RCC 7860 (cell line): ENCODE data around the gene PIMREG.
A peak's percentile ranks its signal among the peaks of the same experiment; 100 is the strongest.

Experiments used
- DNase-seq: peaks from one replicate; pipeline ENCODE4 v3.0.0-alpha.2; 2015; ENCODE audit warnings: low spot score
- FAIRE-seq: peaks from 2 replicates; lab custom pipeline; 2012; peaks lifted over from hg19 to GRCh38; lab: Jason Lieb, UNC

The PIMREG gene

GRCh38 chr17:6437466-6437865 is 6.8 kb upstream of the PIMREG start:
- DNase-seq (no peak), FAIRE-seq (no peak)

GRCh38 chr17:6437956-6438355 is 6.3 kb upstream of the PIMREG start:
- FAIRE-seq = no peak
- no peak for DNase-seq

- peak; percentile 3 for DNase-seq
- FAIRE-seq = no peak
These were observed 4.3 kb upstream of the PIMREG start for GRCh38 chr17:6439951-6440350.

- no peak for FAIRE-seq
- DNase-seq = no peak
These were observed 1.5 kb upstream of the PIMREG start for GRCh38 chr17:6442775-6443174.

- FAIRE-seq = no peak
- DNase-seq = no peak
These were observed 498 bp downstream of the PIMREG start for GRCh38 chr17:6444571-6445335.

GRCh38 chr17:6446516-6447100 is 2.4 kb downstream of the PIMREG start:
- DNase-seq (no peak), FAIRE-seq (no peak)

DNA sequence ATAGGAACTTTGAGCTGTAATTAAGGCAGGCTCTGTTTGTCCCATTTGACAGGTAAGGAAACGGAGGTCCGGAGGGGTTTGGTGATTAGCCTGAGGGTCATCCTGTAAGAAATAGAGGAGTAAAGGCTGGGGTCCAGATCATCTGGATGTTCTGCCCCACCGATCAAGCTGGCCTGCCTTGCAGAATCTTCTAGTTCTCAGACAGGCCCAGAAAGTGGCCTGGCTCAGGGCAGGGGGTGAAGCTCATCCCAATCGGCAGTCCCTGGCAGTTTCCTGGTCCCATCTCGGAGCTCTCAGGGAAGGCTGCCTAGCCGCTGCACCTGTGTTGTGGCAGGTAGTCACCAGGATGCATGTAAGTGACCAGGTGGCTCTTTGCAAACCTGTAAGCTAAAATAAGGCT is 4.2 kb downstream of the PIMREG start:
- no peak for FAIRE-seq

DNA sequence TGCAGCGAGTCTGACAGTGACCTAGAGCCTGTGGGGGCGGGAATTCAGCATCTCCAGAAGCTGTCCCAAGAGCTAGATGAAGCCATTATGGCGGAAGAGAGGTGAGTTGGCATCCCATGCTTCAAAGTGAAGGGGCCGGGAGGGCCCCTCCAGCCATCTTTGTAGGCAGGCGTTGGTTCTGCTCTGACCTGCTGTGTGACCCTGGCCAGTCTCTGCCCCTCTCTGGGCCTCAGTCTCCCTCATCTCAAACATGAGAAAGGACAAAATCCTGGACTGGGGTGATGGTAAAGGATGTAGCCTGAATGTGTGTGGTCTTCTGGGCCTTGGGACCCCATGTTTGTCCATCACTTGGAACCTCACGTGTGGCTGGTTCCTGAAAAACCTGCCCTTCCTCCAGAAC is 5.1 kb downstream of the PIMREG start:
- FAIRE-seq (no peak), DNase-seq (no peak)

More for the DNA sequence above, 4.2 kb downstream of the PIMREG start:
- no peak for DNase-seq

DNA sequence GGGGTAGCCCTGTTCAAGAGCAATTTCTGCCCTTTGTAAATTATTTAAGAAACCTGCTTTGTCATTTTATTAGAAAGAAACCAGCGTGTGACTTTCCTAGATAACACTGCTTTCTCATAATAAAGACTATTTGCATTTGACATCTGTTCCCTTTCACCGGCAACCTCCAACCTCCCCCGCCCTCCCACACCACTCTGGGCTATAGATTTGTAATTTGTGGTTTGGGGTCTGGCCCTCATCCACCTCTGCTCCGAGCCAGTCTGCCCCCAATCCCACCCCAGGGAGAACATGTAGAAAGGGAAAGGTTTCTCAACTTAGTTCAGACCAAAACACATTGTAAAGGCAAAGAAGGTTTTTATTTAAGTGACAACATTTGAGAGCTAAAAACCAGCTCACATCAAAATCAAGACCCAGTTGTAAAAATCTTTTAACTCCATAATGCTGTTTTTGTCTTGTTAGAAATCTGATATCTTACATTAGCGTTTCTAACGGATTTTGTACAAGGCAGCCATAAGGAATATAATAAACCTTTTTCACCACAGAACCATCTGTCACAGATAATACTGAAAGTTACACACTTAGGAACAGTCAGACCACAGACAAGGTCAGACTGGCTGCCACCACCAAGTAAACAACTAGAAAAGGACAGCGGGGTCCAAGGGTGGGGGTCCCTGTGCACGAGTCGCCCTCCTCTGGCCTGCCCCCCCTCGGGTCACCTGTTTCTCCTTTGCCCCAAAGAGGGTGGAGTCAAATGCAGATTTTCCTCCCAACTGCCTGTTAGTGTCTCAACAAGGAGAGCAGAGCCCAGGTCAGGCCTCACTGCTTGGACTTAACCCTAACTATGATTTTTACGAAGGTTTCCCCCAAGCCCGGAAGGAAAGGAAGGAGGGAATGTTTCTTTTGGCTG is 6.9 kb downstream of the PIMREG start:
- FAIRE-seq = no peak

GRCh38 chr17:6452471-6453266 is 8.4 kb downstream of the PIMREG start:
- DNase-seq (no peak), FAIRE-seq (no peak)

More for the DNA sequence above, 6.9 kb downstream of the PIMREG start:
- DNase-seq = no peak

- DNase-seq (no peak), FAIRE-seq (no peak)
These were observed 9.2 kb downstream of the PIMREG start for GRCh38 chr17:6453279-6454024.

DNA sequence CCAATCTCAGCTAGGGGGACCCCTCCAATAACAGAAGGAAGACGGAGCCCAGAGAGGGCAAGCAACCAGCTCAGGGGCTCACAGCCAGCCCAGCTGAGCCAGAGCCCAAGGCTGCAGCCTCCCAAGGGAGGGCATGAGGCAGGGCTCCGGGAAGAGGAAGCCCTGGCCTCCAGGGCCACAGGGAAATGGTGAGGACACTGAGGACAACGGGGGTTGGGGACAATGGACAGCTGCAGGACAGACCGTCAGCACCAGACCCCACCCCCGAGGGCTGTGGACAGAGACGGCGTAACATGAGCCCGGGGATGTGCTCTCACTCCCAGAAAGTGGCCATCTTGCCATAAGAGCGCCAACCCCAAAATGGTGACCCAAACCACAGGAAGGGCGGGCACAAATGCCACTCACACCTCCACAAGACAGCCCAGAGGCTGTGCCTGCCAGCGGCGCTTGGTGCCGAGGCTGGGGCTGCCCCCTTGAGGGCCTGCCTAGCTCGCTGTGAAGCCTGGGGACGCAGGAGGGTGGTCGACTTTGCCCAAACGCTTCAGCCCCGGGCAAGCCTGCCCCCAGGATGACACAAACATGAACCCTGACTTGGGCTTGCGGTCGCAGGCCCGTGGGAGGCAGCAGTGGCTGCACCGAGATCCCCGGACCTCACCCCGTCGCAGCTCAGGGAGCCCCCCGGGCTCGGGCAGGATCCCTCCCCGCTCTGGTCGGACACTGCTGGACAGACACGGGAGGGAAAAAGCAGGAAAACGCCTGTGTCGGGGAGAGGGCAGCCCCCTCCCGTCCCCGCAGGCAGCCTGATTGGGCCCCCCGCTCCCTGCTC is 10.5 kb downstream of the PIMREG start:
- DNase-seq = no peak
- FAIRE-seq = no peak

- FAIRE-seq (no peak), DNase-seq (no peak)
These were observed 11.1 kb downstream of the PIMREG start for GRCh38 chr17:6455321-6455705.

DNA sequence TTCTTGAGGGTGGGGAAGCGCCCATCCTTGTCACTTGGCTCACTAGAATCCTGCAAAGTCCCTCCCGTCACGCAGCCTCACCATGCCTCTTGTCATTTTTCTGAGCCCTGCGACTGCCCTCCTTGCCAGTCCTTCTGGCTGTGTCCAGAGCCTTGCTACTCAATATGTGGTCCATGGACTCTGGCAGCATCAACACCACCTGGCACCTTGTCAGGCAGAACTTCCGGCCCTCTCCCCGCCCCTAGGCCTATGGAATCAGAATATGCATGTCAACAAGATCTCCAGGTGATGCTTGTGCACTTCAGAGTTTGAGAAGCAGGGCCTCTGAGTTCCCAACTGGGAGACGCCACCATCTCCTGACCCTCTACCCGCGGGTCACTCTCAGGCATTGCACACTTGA is 12.1 kb downstream of the PIMREG start:
- FAIRE-seq = no peak
- DNase-seq = no peak

DNA sequence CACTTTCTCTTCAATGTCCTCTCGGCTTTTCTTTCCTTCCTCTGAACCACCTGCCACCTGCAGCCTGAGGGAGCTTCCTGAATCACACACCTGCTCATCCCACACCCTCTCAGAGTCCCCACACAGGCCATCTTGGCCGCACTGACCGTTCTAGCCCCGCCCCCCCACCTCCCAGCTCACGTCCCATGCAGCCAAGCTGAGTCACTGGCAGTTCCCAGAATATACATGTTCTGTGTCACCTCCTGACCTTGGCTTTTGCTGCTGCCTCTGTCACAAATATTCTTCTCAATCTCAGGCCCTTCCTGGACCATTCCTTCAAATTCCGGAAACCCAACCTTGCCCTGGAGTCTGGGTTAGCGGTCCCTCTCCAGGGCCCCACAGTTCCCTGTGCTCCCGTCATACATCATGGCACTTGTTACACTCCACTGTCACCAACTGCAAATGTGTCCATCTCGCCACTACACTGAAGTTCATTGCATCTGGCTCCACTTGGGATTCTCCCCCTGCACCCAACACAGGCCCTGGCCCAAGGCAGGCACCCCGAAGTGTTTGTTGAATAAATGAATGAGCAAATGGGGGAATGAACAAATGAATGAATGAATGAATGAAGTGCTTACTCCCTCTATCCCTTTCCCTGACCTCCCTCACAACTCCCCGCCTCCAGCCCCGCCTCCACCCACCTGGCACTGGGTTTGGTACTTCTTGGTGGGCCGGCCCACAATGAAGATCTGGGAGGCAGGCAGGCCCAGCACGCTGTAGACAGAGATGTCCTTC is 12.8 kb downstream of the PIMREG start:
- FAIRE-seq (peak; percentile 68), DNase-seq (peak; percentile 60)

- FAIRE-seq (no peak), DNase-seq (no peak)
These were observed 13.6 kb downstream of the PIMREG start for GRCh38 chr17:6457688-6458459.

DNA sequence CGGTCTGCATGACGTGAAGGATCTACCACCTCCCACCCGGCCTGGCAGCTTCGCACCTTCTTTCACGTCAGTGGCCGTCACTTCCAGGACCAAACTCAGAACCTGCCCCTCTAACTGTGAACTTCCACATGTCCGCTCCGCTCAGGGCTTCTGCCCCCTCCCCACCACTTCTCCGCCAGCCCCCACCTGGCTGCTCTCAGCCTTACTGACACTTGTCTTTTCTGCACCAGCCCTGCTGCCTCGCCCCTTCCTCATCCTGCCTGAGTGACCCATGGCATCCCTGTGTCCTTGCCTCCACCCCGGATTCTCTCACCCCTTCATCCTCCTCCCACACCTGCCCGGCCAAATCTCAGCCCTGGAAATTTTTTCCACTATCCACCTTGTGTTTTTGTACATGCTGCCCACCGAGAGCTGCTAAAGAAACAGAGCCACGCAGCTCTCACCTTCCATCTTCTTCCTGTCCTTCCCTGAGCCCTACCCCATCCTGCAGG is 14.2 kb downstream of the PIMREG start:
- FAIRE-seq (no peak), DNase-seq (no peak)
